Measurements from ENCODE around the gene ABHD13. TPM values are rescaled to one million over a fixed set of nuclear protein-coding genes. Genes with fewer than 3 reads are reported as not detected.
A peak's percentile ranks its signal among the peaks of the same experiment; 100 is the strongest.

Gene ABHD13
- total RNA-seq (2021) (4.0 and 5.5 TPM in 2 replicates), Bru-seq, nascent RNA (percentile 83 among the genes with signal in this experiment), BruChase-seq, experiment 1, labeled RNA remaining after a 2-hour chase (percentile 93 among the genes with signal in this experiment), BruChase-seq, experiment 2, labeled RNA remaining after a 6-hour chase (percentile 77 among the genes with signal in this experiment)
- long read RNA-seq, full-length matches to known transcripts, result 31 of 32 reads
- long read RNA-seq, partial matches to known transcripts, result 0 of 32 reads
- long read RNA-seq, other reads (novel, unspliced or antisense), result 1 of 32 reads

- H3K27me3 ChIP-seq (ENCODE audit: insufficient read depth, low read depth), result no peaks in the 10 kb centered on the region
- POLR2A ChIA-PET (ENCODE audit: unreplicated experiment), result no interaction called here
- no TSS peak for BruUV-seq (replicated peaks)
- H2AFZ ChIP-seq, result peak within 1 kb of the TSS; percentile 98
- H3F3A ChIP-seq (ENCODE audit: insufficient read depth, low read depth), result peaks cover 8% of the 10 kb centered on the region
- peak; percentile 85 to 90 for DNase-seq
- CTCF ChIA-PET, result interaction anchor here (0.6 kb wide), 1 partner anchor 63 kb away, joined by 3 read pairs; no protein-coding TSS in a partner anchor
- H3K4me1 ChIP-seq (replicated peaks; ENCODE audit: insufficient read depth), result peaks cover 31% of the 10 kb centered on the region
- TF ChIP-seq CTCF (conservative IDR thresholded peaks at IDR 0.05), result no peak
- TF ChIP-seq EZH2 (IDR thresholded peaks at IDR 0.05; ENCODE audit: low read depth), result no peak
- H3K9me3 ChIP-seq (ENCODE audit: insufficient read depth, low read depth), result no peaks in the 10 kb centered on the region
- peak within 1 kb of the TSS; percentile 96 for H3K4me3 ChIP-seq
- no peaks in the 10 kb centered on the region for H3K36me3 ChIP-seq (ENCODE audit: low read depth)
- intact Hi-C loops (cut with micrococcal nuclease; ENCODE audit: unreplicated experiment), result no loop called here
- H3K4me2 ChIP-seq, result peak within 1 kb of the TSS; percentile 90
- H4K20me1 ChIP-seq (ENCODE audit: insufficient read depth), result peaks cover 22% of the 10 kb centered on the region
- peaks cover 68% of the 10 kb centered on the region for H3K79me2 ChIP-seq (ENCODE audit: low read depth)
- H3K27ac ChIP-seq, result peak within 1 kb of the TSS; percentile 73
- no peaks in the 10 kb centered on the region for H3K9me2 ChIP-seq (ENCODE audit: insufficient read depth)
Measured at GRCh38 chr13:108218044-108218974, at the start of gene ABHD13. TSS of gene ABHD13 (plus strand) at chr13:108218392. CDS start at chr13:108229219, 10,827 bp downstream.

GRCh38 chr13:108168929-108169328, 49.3 kb upstream of the ABHD13 start:
- no peak for DNase-seq
- no peak overlapping the region for H3K4me3 ChIP-seq
- TF ChIP-seq EZH2 (IDR thresholded peaks at IDR 0.05; ENCODE audit: low read depth), result no peak
- no peak for TF ChIP-seq CTCF (conservative IDR thresholded peaks at IDR 0.05)
- ChIA-PET CTCF (no interaction called here), POLR2A (ENCODE audit: unreplicated experiment) (no interaction called here)
- H3K9me3 ChIP-seq (ENCODE audit: insufficient read depth, low read depth), result no peaks in the 10 kb centered on the region
- no peak overlapping the region for H3K4me2 ChIP-seq
- intact Hi-C loops (cut with micrococcal nuclease; ENCODE audit: unreplicated experiment), result no loop called here
- no peaks in the 10 kb centered on the region for H4K20me1 ChIP-seq (ENCODE audit: insufficient read depth)
- BruUV-seq (replicated peaks), result no TSS peak
- H3K4me1 ChIP-seq (replicated peaks; ENCODE audit: insufficient read depth), result no peaks in the 10 kb centered on the region
- no peaks in the 10 kb centered on the region for H3K79me2 ChIP-seq (ENCODE audit: low read depth)
- H3K9me2 ChIP-seq (ENCODE audit: insufficient read depth), result no peaks in the 10 kb centered on the region
- H3F3A ChIP-seq (ENCODE audit: insufficient read depth, low read depth), result no peaks in the 10 kb centered on the region
- H3K27me3 ChIP-seq (ENCODE audit: insufficient read depth, low read depth), result no peaks in the 10 kb centered on the region
- no peaks in the 10 kb centered on the region for H3K36me3 ChIP-seq (ENCODE audit: low read depth)
- H2AFZ ChIP-seq, result no peak overlapping the region
- H3K27ac ChIP-seq, result no peak overlapping the region

- DNase-seq, result peak in 1 of 2 experiments; percentile 30
- POLR2A ChIA-PET (ENCODE audit: unreplicated experiment), result no interaction called here
- Histone ChIP-seq H3K4me3 (no peak overlapping the region), H3K9me3 (ENCODE audit: insufficient read depth, low read depth) (no peaks in the 10 kb centered on the region), H3K4me1 (replicated peaks; ENCODE audit: insufficient read depth) (no peaks in the 10 kb centered on the region), H3K79me2 (ENCODE audit: low read depth) (no peaks in the 10 kb centered on the region), H3K27ac (no peak overlapping the region), H3K36me3 (ENCODE audit: low read depth) (no peaks in the 10 kb centered on the region), H3F3A (ENCODE audit: insufficient read depth, low read depth) (no peaks in the 10 kb centered on the region), H3K9me2 (ENCODE audit: insufficient read depth) (no peaks in the 10 kb centered on the region), H4K20me1 (ENCODE audit: insufficient read depth) (no peaks in the 10 kb centered on the region), H3K27me3 (ENCODE audit: insufficient read depth, low read depth) (no peaks in the 10 kb centered on the region), H2AFZ (no peak overlapping the region), H3K4me2 (no peak overlapping the region)
- TF ChIP-seq CTCF (conservative IDR thresholded peaks at IDR 0.05) (peak; percentile 77), EZH2 (IDR thresholded peaks at IDR 0.05; ENCODE audit: low read depth) (no peak)
- intact Hi-C loops (cut with micrococcal nuclease; ENCODE audit: unreplicated experiment), result no loop called here
- BruUV-seq (replicated peaks), result no TSS peak
- CTCF ChIA-PET, result no interaction called here
Measured at GRCh38 chr13:108176685-108177274, 41.4 kb upstream of the ABHD13 start.

Measured in PC-9 (cell line).